ENCODE data around the gene DHX58. TPM values are rescaled to one million over a fixed set of nuclear protein-coding genes. Genes with fewer than 3 reads are reported as not detected.

DHX58 gene
- total and polyA plus RNA-seq, 10 of the 15 experiments (the other 5 are each of a cell fraction or from before 2014, with no cell fraction given): 3.5 to 69.8 (median 16.4) TPM

DNA sequence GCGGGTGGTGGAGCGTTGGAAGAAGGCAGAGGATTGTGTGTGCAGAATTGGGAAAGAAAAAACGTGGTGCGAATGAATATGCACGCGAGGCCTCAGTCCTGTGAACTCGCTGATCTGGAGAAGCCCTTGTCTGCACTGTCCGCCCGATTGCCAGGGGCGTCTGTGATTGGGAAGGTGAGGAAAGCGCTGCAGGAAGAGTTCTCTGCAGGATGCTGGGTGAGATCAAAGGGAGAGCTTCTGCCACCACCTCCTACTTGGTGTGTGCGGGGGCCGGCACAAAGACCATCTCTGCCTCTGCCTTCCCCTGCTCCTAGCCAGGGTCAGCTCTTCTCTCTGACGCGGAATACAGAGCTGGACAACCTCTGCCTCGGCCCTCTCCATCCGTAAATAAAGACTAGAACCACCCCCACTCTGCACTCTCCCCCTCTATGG, 43.1 kb upstream of the DHX58 start:
- no peaks in the 10 kb centered on the region for H3K27me3 ChIP-seq (replicated peaks in 1 of 2; ENCODE audit: control insufficient read depth in 2 of 2, insufficient read depth in 2 of 2, low read length in 1 of 2)
- H4K20me1 ChIP-seq (ENCODE audit: control insufficient read depth, insufficient read depth): no peaks in the 10 kb centered on the region
- H3K4me2 ChIP-seq (ENCODE audit: control insufficient read depth, insufficient read depth): peak overlapping the region; percentile 76
- SMC1A ChIA-PET (ENCODE audit: uncharacterized antibody, unreplicated experiment): interaction anchor here (0.7 to 1.3 kb wide), 2 partner anchors 26 to 187 kb away, joined by 3 to 4 read pairs; no protein-coding TSS in a partner anchor
- peaks cover 36% of the 10 kb centered on the region for H3K79me2 ChIP-seq (ENCODE audit: control insufficient read depth, insufficient read depth, low read length)
- DNase-seq (ENCODE audit: low read depth, low spot score) (no peak), FAIRE-seq (no peak), ATAC-seq (no peak)
- CTCF ChIA-PET: interaction anchor here (2.6 kb wide), 1 partner anchor 26 kb away, joined by 9 read pairs; the partner anchor contains the start of gene KCNH4
- RAD21 ChIA-PET (ENCODE audit: unreplicated experiment): no interaction called here
- intact Hi-C loops (cut with micrococcal nuclease; ENCODE audit: unreplicated experiment): no loop called here
- H3K4me3 ChIP-seq: peak overlapping the region; percentile 61; the same call in 1 of the 2 replicates
- H3K9ac ChIP-seq (ENCODE audit: control insufficient read depth, insufficient read depth, low read length): no peak overlapping the region; the same call in 1 of the 2 replicates
- H3K36me3 ChIP-seq (ENCODE audit: control insufficient read depth in 2 of 2, insufficient read depth in 2 of 2, low read length in 1 of 2): 0 out of 4 replicates have a peak, but pooled peaks cover 0 to 4% of the 10 kb centered on the region in 2 experiments
- TF ChIP-seq ZNF384 (IDR thresholded peaks at IDR 0.05; ENCODE audit: borderline replicate concordance, low read depth, low read length): no peak
- TF ChIP-seq HSF1 (IDR thresholded peaks at IDR 0.05; ENCODE audit: low read depth, low read length): no peak
- TF ChIP-seq PAX8 (IDR thresholded peaks at IDR 0.05): no peak
- no peak for TF ChIP-seq NFYA (IDR thresholded peaks at IDR 0.05; ENCODE audit: borderline replicate concordance, low read depth, low read length)
- TF ChIP-seq, protein P1, sequence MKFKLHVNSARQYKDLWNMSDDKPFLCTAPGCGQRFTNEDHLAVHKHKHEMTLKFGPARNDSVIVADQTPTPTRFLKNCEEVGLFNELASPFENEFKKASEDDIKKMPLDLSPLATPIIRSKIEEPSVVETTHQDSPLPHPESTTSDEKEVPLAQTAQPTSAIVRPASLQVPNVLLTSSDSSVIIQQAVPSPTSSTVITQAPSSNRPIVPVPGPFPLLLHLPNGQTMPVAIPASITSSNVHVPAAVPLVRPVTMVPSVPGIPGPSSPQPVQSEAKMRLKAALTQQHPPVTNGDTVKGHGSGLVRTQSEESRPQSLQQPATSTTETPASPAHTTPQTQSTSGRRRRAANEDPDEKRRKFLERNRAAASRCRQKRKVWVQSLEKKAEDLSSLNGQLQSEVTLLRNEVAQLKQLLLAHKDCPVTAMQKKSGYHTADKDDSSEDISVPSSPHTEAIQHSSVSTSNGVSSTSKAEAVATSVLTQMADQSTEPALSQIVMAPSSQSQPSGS (IDR thresholded peaks at IDR 0.05; ENCODE audit: low read length): no peak
- TF ChIP-seq, protein P2, sequence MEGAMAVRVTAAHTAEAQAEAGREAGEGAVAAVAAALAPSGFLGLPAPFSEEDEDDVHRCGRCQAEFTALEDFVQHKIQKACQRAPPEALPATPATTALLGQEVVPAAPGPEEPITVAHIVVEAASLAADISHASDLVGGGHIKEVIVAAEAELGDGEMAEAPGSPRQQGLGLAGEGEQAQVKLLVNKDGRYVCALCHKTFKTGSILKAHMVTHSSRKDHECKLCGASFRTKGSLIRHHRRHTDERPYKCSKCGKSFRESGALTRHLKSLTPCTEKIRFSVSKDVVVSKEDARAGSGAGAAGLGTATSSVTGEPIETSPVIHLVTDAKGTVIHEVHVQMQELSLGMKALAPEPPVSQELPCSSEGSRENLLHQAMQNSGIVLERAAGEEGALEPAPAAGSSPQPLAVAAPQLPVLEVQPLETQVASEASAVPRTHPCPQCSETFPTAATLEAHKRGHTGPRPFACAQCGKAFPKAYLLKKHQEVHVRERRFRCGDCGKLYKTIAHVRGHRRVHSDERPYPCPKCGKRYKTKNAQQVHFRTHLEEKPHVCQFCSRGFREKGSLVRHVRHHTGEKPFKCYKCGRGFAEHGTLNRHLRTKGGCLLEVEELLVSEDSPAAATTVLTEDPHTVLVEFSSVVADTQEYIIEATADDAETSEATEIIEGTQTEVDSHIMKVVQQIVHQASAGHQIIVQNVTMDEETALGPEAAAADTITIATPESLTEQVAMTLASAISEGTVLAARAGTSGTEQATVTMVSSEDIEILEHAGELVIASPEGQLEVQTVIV (IDR thresholded peaks at IDR 0.05; ENCODE audit: borderline replicate concordance, partially characterized antibody): no peak
- no peak for TF ChIP-seq SMARCA5 (IDR thresholded peaks at IDR 0.05)
- no peak for TF ChIP-seq CEBPB (IDR thresholded peaks at IDR 0.05; ENCODE audit: borderline replicate concordance in 1 of 2, low read depth in 2 of 2, low read length in 2 of 2)
- TF ChIP-seq SPI1 (IDR thresholded peaks at IDR 0.05; ENCODE audit: borderline replicate concordance, insufficient read depth, low read depth, low read length): no peak
- no peak for TF ChIP-seq SREBF2 (IDR thresholded peaks at IDR 0.05; ENCODE audit: low read length)
- no peak for TF ChIP-seq ZNF274 (IDR thresholded peaks at IDR 0.05; ENCODE audit: insufficient read depth, insufficient read length)
- TF ChIP-seq ZNF207 (IDR thresholded peaks at IDR 0.05; ENCODE audit: borderline replicate concordance): no peak
- TF ChIP-seq TBL1XR1 (IDR thresholded peaks at IDR 0.05; ENCODE audit: low read depth, low read length): no peak
- POLR2A ChIA-PET: interaction anchor here (0.6 to 2.2 kb wide), 3 partner anchors 11 to 23 kb away, joined by 3 to 6 read pairs (median 3); no protein-coding TSS in a partner anchor
- in situ Hi-C loops (cut with MboI): no loop called here
- BruUV-seq (replicated peaks): no TSS peak
- no peak overlapping the region for H3K27ac ChIP-seq (ENCODE audit: control insufficient read depth, insufficient read depth)
- H2AFZ ChIP-seq (ENCODE audit: control insufficient read depth, low read depth, low read length): no peak overlapping the region
- 71% methylated on average over 17 of the region's 17 CpGs for WGBS (ENCODE audit: insufficient coverage, insufficient replicate concordance, low lambda C conversion rate, missing lambda C conversion rate)
- peaks cover 5% of the 10 kb centered on the region for H3K4me1 ChIP-seq (ENCODE audit: control insufficient read depth, insufficient read depth, low read length)
- no peaks in the 10 kb centered on the region for H3K9me3 ChIP-seq (replicated peaks; ENCODE audit: control insufficient read depth, insufficient read depth, low read length)
